HepG2 (cell line): ENCODE data around the gene UNC5C. TPM values are rescaled to one million over a fixed set of nuclear protein-coding genes. Genes with fewer than 3 reads are reported as not detected.

ENCODE experiments used
- ATAC-seq: fragments of 200-7000 bp; cut with Tn5 transposase; 3 replicates; pipeline ENCODE4 v1.9.1; 2020; ENCODE audit warnings: mild to moderate bottlenecking, moderate library complexity
- BruUV-seq: library from RNA; stranded (reverse); fragments of 400-500 nt; replicated peaks from 2 replicates; lab custom pipeline; 2021; lab: Mats Ljungman, UMichigan
- CTCF ChIA-PET: fragments of 300-600 bp; formaldehyde crosslinking; extraction: SDS; loops from one replicate; lab custom pipeline; 2021; ENCODE audit warnings: low total read pairs, inconsistent platforms, low intra/inter-chr PET ratio; lab: Yijun Ruan, JAX
- POLR2A ChIA-PET: fragments of 350-600 bp; sonication (Branson Sonifier 250); formaldehyde crosslinking; loops from one replicate; lab custom pipeline; 2020; ENCODE audit warnings: antibody characterized with exemption, inconsistent platforms; lab: Yijun Ruan, JAX
- DNase-seq: peaks from one replicate; pipeline ENCODE4 v3.0.0-alpha.2; 2015; ENCODE audit warnings: low spot score
- FAIRE-seq: peaks from 3 replicates; lab custom pipeline; 2011; peaks lifted over from hg19 to GRCh38; lab: Jason Lieb, UNC
- H2AFZ ChIP-seq: one replicate; pipeline ENCODE4 v1.6.1; 2011; ENCODE audit warnings: low read length, inconsistent platforms
- H3K27ac ChIP-seq: fragments of 300-600 bp; 3 replicates; pipeline ENCODE4 v1.8.0; 2011; ENCODE audit warnings: mixed run types, mild to moderate bottlenecking, mixed read lengths, low read length, inconsistent platforms; ENCODE audit not compliant: insufficient read depth; ENCODE audit errors: extremely low read length
- H3K27me3 ChIP-seq, 2 experiments: fragments of 200-600 bp in 1 of 2; 2 replicates in 1 of 2; 3 replicates in 1 of 2; pipeline versions ENCODE4 v1.6.0 to v1.8.0; 2011; ENCODE audit warnings: low read length in 2 of 2, mild to moderate bottlenecking in 2 of 2, moderate library complexity in 2 of 2, inconsistent platforms in 1 of 2; ENCODE audit not compliant: insufficient read depth in 2 of 2, control insufficient read depth in 1 of 2
- H3K36me3 ChIP-seq, 2 experiments: fragments of 200-600 bp in 1 of 2; replicated peaks in 1 of 2; 2 replicates in 1 of 2; 3 replicates in 1 of 2; pipeline versions ENCODE4 v1.5.1 to v1.8.0; 2011; ENCODE audit warnings: low read length in 2 of 2, inconsistent platforms in 1 of 2; ENCODE audit not compliant: insufficient read depth in 2 of 2, control insufficient read depth in 1 of 2
- H3K4me1 ChIP-seq: 2 replicates; pipeline ENCODE4 v1.5.1; 2012; ENCODE audit warnings: low read length, inconsistent platforms; ENCODE audit not compliant: insufficient read depth
- H3K4me2 ChIP-seq: 2 replicates; pipeline ENCODE4 v1.6.0; 2011; ENCODE audit warnings: low read depth, low read length, inconsistent platforms
- H3K4me3 ChIP-seq, 3 experiments: fragments of 200-600 bp in 1 of 3; sonication (generic), shearing (Covaris generic) in 1 of 3; replicated peaks in 1 of 3; 2 replicates each; pipeline ENCODE4 v1.5.1; 2011 to 2016; ENCODE audit warnings: low read length in 3 of 3, inconsistent platforms in 2 of 3, low read depth in 2 of 3, mild to moderate bottlenecking in 2 of 3, control low read depth in 1 of 3, mixed read lengths in 1 of 3; ENCODE audit not compliant: insufficient read depth in 1 of 3
- H3K79me2 ChIP-seq: one replicate; pipeline ENCODE4 v1.6.1; 2011; ENCODE audit warnings: low read length, inconsistent platforms; ENCODE audit not compliant: insufficient read depth
- H3K9ac ChIP-seq: 2 replicates; pipeline ENCODE4 v1.6.0; 2011; ENCODE audit warnings: mild to moderate bottlenecking, low read depth, low read length, inconsistent platforms; ENCODE audit not compliant: insufficient read depth
- H3K9me3 ChIP-seq: 2 replicates; pipeline ENCODE4 v1.5.1; 2012; ENCODE audit warnings: mild to moderate bottlenecking, low read length
- H4K20me1 ChIP-seq: 2 replicates; pipeline ENCODE4 v1.6.0; 2011; ENCODE audit warnings: inconsistent platforms, mild to moderate bottlenecking, low read length, moderate library complexity; ENCODE audit not compliant: insufficient read depth
- GABPB1 ChIP-seq: IDR thresholded peaks from 2 replicates; pipeline ENCODE4 v1.6.1; 2016; ENCODE audit warnings: mild to moderate bottlenecking, missing genetic modification reagents, moderate library complexity, missing compliant biosample characterization
- HHEX ChIP-seq: IDR thresholded peaks from 2 replicates; pipeline ENCODE4 v1.6.1; 2016; ENCODE audit warnings: control low read depth
- MAFG ChIP-seq: sonication (generic); formaldehyde crosslinking; IDR thresholded peaks from 2 replicates; pipeline ENCODE4 v1.5.1; 2020; ENCODE audit warnings: mild to moderate bottlenecking, missing genetic modification reagents
- SRY ChIP-seq: sonication (generic); formaldehyde crosslinking; IDR thresholded peaks from 2 replicates; pipeline ENCODE4 v1.8.0; 2022; ENCODE audit warnings: mild to moderate bottlenecking, missing genetic modification reagents
- ZNF720 ChIP-seq: sonication (generic); formaldehyde crosslinking; IDR thresholded peaks from 2 replicates; pipeline ENCODE4 v1.4.0; 2020; ENCODE audit warnings: missing genetic modification reagents
- ZNF850 ChIP-seq: sonication (generic); formaldehyde crosslinking; conservative IDR thresholded peaks from 2 replicates; pipeline ENCODE4 v1.9.0; 2021; ENCODE audit warnings: mild to moderate bottlenecking, missing genetic modification reagents
- ZNF883 ChIP-seq: sonication (generic); formaldehyde crosslinking; IDR thresholded peaks from 2 replicates; pipeline ENCODE4 v1.5.1; 2020; ENCODE audit warnings: mild to moderate bottlenecking, missing genetic modification reagents; ENCODE audit errors: not compliant biosample characterization
- WGBS: methylation state at CpG from one replicate; pipeline ENCODE4 v1.1.6; 2017; ENCODE audit warnings: low lambda C conversion rate; 5-methylcytosine and 5-hydroxymethylcytosine counted together
- in situ Hi-C: cut with HindIII; loops from 2 replicates; pipeline ENCODE4 v1.10.0; 2017; ENCODE audit warnings: low pct_unique_long_range_greater_than_20kb; ENCODE audit not compliant: extremely low pct_ligation_motif_present
- intact Hi-C: fragments of 100-400 bp; cut with micrococcal nuclease; formaldehyde crosslinking; loops from one replicate; pipeline ENCODE4 v1.10.0; 2022; ENCODE audit not compliant: unreplicated experiment
- polyA plus RNA-seq, 8 experiments: library from polyadenylated mRNA; depleted of rRNA in 3 of 8; stranded (reverse) in 7 of 8; unstranded in 1 of 8; fragments of >200 nt; fragmentation: Illumina TruSeq in 4 of 8; extraction: Trizol in 4 of 8; gene quantifications; 2 replicates each; pipeline versions ENCODE4 v1.2.1 to v1.2.3, GENCODE V29; 2011 to 2016; ENCODE audit warnings: low read depth in 4 of 8, missing spikeins in 1 of 8, mixed read lengths in 1 of 8; ENCODE audit not compliant: insufficient read depth in 1 of 8
- total RNA-seq, 5 experiments: library from RNA; depleted of rRNA; stranded (reverse); fragments of >200 nt; fragmentation: Illumina TruSeq; extraction: Trizol; gene quantifications; 2 replicates each; pipeline ENCODE4 v1.2.3, GENCODE V29; 2016; ENCODE audit warnings: low read depth in 1 of 5
- TF ChIP-seq, protein P1 (sequence below): IDR thresholded peaks from 2 replicates; pipeline ENCODE4 v1.6.1; 2016
- TF ChIP-seq, protein P2 (sequence below): conservative IDR thresholded peaks from 2 replicates; pipeline ENCODE4 v1.6.1; 2018; ENCODE audit warnings: missing genetic modification reagents
- TF ChIP-seq, protein P3 (sequence below): sonication (generic); formaldehyde crosslinking; IDR thresholded peaks from 2 replicates; pipeline ENCODE4 v1.8.1; 2023; ENCODE audit warnings: mild to moderate bottlenecking, inconsistent platforms, moderate library complexity, missing genetic modification reagents, borderline replicate concordance

UNC5C gene
- total and polyA plus RNA-seq, 2 of the 13 experiments (the other 11 are each of a cell fraction or from before 2014, with no cell fraction given) = not detected

DNA sequence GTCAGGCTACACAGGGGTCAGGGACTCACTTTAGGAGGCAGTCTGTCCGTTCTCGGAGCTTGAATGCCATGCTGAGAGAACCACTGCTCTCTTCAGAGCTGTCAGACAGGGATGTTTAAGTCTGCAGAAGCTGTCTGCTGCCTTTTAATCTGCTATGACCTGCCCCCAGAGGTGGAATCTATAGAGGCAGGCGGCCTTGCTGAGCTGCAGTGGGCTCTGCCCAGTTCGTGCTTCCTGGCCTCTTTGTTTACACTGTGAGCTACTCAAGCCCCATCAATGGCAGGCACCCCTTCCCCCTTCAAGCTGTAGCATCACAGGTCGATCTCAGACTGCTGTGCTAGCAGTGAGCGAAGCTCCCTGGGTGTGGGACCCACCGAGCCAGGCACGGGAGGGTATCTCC, 31.5 kb upstream of the UNC5C start:
- DNase-seq (no peak), FAIRE-seq (no peak)
- Histone ChIP-seq H3K27ac (no peak overlapping the region), H3K9me3 (peaks cover 7% of the 10 kb centered on the region; the same call in 1 of the 2 replicates), H3K36me3 (no peaks in the 10 kb centered on the region), H3K27me3 (no peaks in the 10 kb centered on the region)
- POLR2A ChIA-PET = no interaction called here
- TF ChIP-seq ZNF720 = no peak
- no peak for TF ChIP-seq HHEX (CRISPR knock-in tag)
- TF ChIP-seq, protein P1, sequence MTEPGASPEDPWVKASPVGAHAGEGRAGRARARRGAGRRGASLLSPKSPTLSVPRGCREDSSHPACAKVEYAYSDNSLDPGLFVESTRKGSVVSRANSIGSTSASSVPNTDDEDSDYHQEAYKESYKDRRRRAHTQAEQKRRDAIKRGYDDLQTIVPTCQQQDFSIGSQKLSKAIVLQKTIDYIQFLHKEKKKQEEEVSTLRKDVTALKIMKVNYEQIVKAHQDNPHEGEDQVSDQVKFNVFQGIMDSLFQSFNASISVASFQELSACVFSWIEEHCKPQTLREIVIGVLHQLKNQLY = no peak
- TF ChIP-seq, protein P2, sequence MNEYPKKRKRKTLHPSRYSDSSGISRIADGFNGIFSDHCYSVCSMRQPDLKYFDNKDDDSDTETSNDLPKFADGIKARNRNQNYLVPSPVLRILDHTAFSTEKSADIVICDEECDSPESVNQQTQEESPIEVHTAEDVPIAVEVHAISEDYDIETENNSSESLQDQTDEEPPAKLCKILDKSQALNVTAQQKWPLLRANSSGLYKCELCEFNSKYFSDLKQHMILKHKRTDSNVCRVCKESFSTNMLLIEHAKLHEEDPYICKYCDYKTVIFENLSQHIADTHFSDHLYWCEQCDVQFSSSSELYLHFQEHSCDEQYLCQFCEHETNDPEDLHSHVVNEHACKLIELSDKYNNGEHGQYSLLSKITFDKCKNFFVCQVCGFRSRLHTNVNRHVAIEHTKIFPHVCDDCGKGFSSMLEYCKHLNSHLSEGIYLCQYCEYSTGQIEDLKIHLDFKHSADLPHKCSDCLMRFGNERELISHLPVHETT (CRISPR knock-in tag) = no peak
- no peak for TF ChIP-seq MAFG (CRISPR knock-in tag)
- TF ChIP-seq GABPB1 (CRISPR knock-in tag) = no peak
- TF ChIP-seq, protein P3, sequence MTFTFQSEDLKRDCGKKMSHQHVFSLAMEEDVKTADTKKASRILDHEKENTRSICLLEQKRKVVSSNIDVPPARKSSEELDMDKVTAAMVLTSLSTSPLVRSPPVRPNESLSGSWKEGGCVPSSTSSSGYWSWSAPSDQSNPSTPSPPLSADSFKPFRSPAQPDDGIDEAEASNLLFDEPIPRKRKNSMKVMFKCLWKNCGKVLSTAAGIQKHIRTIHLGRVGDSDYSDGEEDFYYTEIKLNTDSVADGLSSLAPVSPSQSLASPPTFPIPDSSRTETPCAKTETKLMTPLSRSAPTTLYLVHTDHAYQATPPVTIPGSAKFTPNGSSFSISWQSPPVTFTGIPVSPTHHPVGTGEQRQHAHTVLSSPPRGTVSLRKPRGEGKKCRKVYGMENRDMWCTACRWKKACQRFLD (CRISPR knock-in tag) = no peak
- no peak for TF ChIP-seq ZNF883 (CRISPR knock-in tag)
- TF ChIP-seq ZNF850 (CRISPR knock-in tag) = no peak
- TF ChIP-seq SRY = no peak
- TF ChIP-seq, all 625 proteins: peak for 0
- in situ Hi-C loops (no loop called here), intact Hi-C loops (no loop called here)
- CTCF ChIA-PET = no interaction called here
- BruUV-seq = no TSS peak
- H4K20me1 ChIP-seq = no peaks in the 10 kb centered on the region
- no peaks in the 10 kb centered on the region for H3K79me2 ChIP-seq
- no peak for ATAC-seq
- H3K4me3 ChIP-seq = no peak overlapping the region
- H3K9ac ChIP-seq = no peak overlapping the region
- no peaks in the 10 kb centered on the region for H3K4me1 ChIP-seq
- no peak overlapping the region for H2AFZ ChIP-seq
- H3K4me2 ChIP-seq = no peak overlapping the region
- WGBS = 0% methylated on average over 4 of the region's 8 CpGs
